ENCODE measurements around the gene NTSR1.

DNA sequence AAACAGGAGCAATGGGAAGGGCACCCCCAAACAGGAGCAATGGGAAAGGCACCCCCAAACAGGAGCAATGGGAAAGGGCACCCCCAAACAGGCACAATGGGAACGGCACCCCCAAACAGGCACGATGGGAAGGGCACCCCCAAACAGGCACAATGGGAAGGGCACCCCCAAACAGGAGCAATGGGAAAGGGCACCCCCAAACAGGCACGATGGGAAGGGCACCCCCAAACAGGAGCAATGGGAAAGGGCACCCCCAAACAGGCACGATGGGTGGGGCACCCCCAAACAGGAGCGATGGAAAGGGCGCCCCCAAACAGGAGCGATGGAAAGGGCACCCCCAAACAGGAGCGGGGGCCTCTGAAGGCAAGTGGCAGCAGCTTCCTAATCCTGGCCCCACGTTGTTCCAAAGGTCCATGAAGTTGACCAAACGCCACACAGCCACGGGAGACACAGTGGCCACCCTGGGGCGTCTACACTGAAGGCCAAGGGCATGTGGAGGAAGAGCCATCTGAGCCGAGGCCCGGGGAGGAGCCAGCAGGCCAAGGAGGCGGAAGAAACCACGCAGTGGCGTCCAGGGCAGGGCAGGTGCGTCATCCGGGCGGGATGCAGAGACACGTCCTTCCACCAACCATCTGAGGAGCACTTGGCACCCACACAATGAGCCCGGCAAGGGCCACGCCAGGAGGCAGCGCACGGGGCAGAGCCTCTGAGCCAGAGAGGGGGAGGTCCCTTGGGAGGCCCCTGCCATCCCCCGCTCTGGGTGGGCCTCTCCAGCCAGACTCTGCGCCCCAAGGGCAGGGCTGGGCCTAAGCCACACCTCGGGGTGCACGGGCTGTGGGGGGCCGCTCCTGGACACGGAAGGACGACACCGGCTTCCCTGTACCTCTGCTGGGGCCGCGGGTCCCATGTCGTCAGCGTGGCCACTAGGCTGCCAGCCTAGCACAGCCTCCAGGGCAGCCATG, 21.5 kb upstream of the NTSR1 start:
- TF ChIP-seq EZH2phosphoT487 (IDR thresholded peaks at IDR 0.05; ENCODE audit: unreplicated experiment) (no peak), CREB1 (CRISPR knock-in tag; IDR thresholded peaks at IDR 0.05; ENCODE audit: low read depth) (no peak), POLR2AphosphoS5 (IDR thresholded peaks at IDR 0.05; ENCODE audit: low read depth) (no peak)
- TF ChIP-seq, protein P1, sequence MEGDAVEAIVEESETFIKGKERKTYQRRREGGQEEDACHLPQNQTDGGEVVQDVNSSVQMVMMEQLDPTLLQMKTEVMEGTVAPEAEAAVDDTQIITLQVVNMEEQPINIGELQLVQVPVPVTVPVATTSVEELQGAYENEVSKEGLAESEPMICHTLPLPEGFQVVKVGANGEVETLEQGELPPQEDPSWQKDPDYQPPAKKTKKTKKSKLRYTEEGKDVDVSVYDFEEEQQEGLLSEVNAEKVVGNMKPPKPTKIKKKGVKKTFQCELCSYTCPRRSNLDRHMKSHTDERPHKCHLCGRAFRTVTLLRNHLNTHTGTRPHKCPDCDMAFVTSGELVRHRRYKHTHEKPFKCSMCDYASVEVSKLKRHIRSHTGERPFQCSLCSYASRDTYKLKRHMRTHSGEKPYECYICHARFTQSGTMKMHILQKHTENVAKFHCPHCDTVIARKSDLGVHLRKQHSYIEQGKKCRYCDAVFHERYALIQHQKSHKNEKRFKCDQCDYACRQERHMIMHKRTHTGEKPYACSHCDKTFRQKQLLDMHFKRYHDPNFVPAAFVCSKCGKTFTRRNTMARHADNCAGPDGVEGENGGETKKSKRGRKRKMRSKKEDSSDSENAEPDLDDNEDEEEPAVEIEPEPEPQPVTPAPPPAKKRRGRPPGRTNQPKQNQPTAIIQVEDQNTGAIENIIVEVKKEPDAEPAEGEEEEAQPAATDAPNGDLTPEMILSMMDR (conservative IDR thresholded peaks at IDR 0.05; ENCODE audit: low read depth in 2 of 2): no peak

All from GM23338 (cell line).